SU-DHL-6 (cell line): ENCODE data around the gene ZNF594.
"Not testable (repeated sequence)": the region's sequence is repeated elsewhere in the genome, so short reads cannot be mapped to it uniquely, and the experiment has no call there.

Experiments
- H2AFZ ChIP-seq: fragments of 200-600 bp; sonication (generic); 2 replicates; pipeline ENCODE4 v1.6.1; 2014; ENCODE audit warnings: low read depth, mild to moderate bottlenecking, moderate library complexity, mixed read lengths, antibody characterized with exemption, low read length; ENCODE audit not compliant: severe bottlenecking
- H3F3A ChIP-seq: fragments of 200-600 bp; shearing (Covaris generic); 2 replicates; pipeline ENCODE4 v1.6.0; 2016; ENCODE audit warnings: antibody characterized with exemption, mild to moderate bottlenecking; ENCODE audit not compliant: insufficient read depth
- H3K27ac ChIP-seq: fragments of 200-600 bp; sonication (generic); 2 replicates; pipeline ENCODE4 v1.5.1; 2016; ENCODE audit warnings: low read depth, mild to moderate bottlenecking, low read length, moderate library complexity, mixed read lengths
- H3K27me3 ChIP-seq: fragments of 200-600 bp; sonication (generic), shearing (Covaris generic); 2 replicates; pipeline ENCODE4 v1.6.0; 2014; ENCODE audit warnings: mild to moderate bottlenecking, low read length
- H3K36me3 ChIP-seq: fragments of 200-600 bp; sonication (generic); 2 replicates; pipeline ENCODE4 v1.6.1; 2014; ENCODE audit warnings: mild to moderate bottlenecking, low read length, mixed read lengths
- H3K4me2 ChIP-seq: fragments of 300-600, 200-600 bp; shearing (Covaris generic), sonication (generic); 2 replicates; pipeline ENCODE4 v1.6.0; 2014; ENCODE audit warnings: low read length, low read depth, mild to moderate bottlenecking; ENCODE audit not compliant: poor library complexity, severe bottlenecking
- H3K4me3 ChIP-seq: fragments of 200-600 bp; sonication (generic); 2 replicates; pipeline ENCODE4 v1.5.1; 2014; ENCODE audit warnings: antibody characterized with exemption, low read length, mild to moderate bottlenecking, mixed read lengths; ENCODE audit not compliant: insufficient read depth, poor library complexity, severe bottlenecking
- H3K79me2 ChIP-seq: fragments of 200-600 bp; sonication (generic); 2 replicates; pipeline ENCODE4 v1.6.1; 2014; ENCODE audit warnings: mild to moderate bottlenecking, low read length, moderate library complexity; ENCODE audit not compliant: insufficient read depth
- H3K9ac ChIP-seq: fragments of 200-600 bp; sonication (generic); 2 replicates; pipeline ENCODE4 v1.7.0; 2014; ENCODE audit warnings: mild to moderate bottlenecking, low read length
- H3K9me2 ChIP-seq: fragments of 200-600 bp; sonication (generic); replicated peaks from 2 replicates; pipeline ENCODE4 v1.6.1; 2014; ENCODE audit warnings: low read length; ENCODE audit not compliant: insufficient read depth
- H3K9me3 ChIP-seq: fragments of 200-600 bp; sonication (generic); 2 replicates; pipeline ENCODE4 v1.6.1; 2014; ENCODE audit warnings: low read length, mixed read lengths; ENCODE audit not compliant: insufficient read depth
- H4K20me1 ChIP-seq: fragments of 200-600 bp; sonication (generic); 2 replicates; pipeline ENCODE4 v1.6.1; 2014; ENCODE audit warnings: low read depth, mild to moderate bottlenecking, antibody characterized with exemption, low read length, moderate library complexity, mixed read lengths
- CTCF ChIP-seq: fragments of 200-600 bp; sonication (generic); IDR thresholded peaks from one replicate; pipeline ENCODE4 v1.5.1; 2017; ENCODE audit warnings: antibody characterized with exemption, mild to moderate bottlenecking, low read length, moderate library complexity; ENCODE audit not compliant: insufficient read depth, poor library complexity, severe bottlenecking
- EZH2phosphoT487 ChIP-seq: fragments of 200-600 bp; sonication (generic), shearing (Covaris generic); conservative IDR thresholded peaks from 2 replicates; pipeline ENCODE4 v1.6.1; 2018; ENCODE audit warnings: mild to moderate bottlenecking, antibody characterized with exemption, low read length, moderate library complexity, mixed read lengths

The ZNF594 gene

GRCh38 chr17:5164436-5164835 lies 27.2 kb downstream of the ZNF594 start:
- no peak overlapping the region for H2AFZ ChIP-seq
- no peak overlapping the region for H3K4me3 ChIP-seq
- no peak overlapping the region for H3K9ac ChIP-seq
- no peaks in the 10 kb centered on the region for H3K9me3 ChIP-seq
- no peaks in the 10 kb centered on the region for H4K20me1 ChIP-seq
- no peak overlapping the region for H3K4me2 ChIP-seq
- no peaks in the 10 kb centered on the region for H3K36me3 ChIP-seq
- no peaks in the 10 kb centered on the region for H3F3A ChIP-seq
- H3K9me2 ChIP-seq: no peaks in the 10 kb centered on the region
- no peak overlapping the region for H3K27ac ChIP-seq
- TF ChIP-seq CTCF (no peak), EZH2phosphoT487 (no peak)
- no peaks in the 10 kb centered on the region for H3K27me3 ChIP-seq
- H3K79me2 ChIP-seq: no peaks in the 10 kb centered on the region

GRCh38 chr17:5161793-5162192 lies 29.9 kb downstream of the ZNF594 start:
- not testable (repeated sequence) for H3K4me3 ChIP-seq, H3K4me2 ChIP-seq, H3K36me3 ChIP-seq, H3K9ac ChIP-seq, H3F3A ChIP-seq, H3K9me2 ChIP-seq, H3K9me3 ChIP-seq, H4K20me1 ChIP-seq, H3K27ac ChIP-seq, H2AFZ ChIP-seq, H3K79me2 ChIP-seq, H3K27me3 ChIP-seq

- H3K9me2 ChIP-seq, H3K79me2 ChIP-seq, H3K9me3 ChIP-seq, H3K27ac ChIP-seq, H2AFZ ChIP-seq, H3K36me3 ChIP-seq, H3K4me3 ChIP-seq, H4K20me1 ChIP-seq, H3K4me2 ChIP-seq, H3K27me3 ChIP-seq, H3K9ac ChIP-seq, H3F3A ChIP-seq: not testable (repeated sequence)
These were observed 31.0 kb downstream of the ZNF594 start for GRCh38 chr17:5160702-5161101.

GRCh38 chr17:5146122-5146521 lies 45.5 kb downstream of the ZNF594 start:
- H3K79me2 ChIP-seq, H2AFZ ChIP-seq, H3K9ac ChIP-seq, H3K4me3 ChIP-seq, H3K9me2 ChIP-seq, H3F3A ChIP-seq, H3K27me3 ChIP-seq, H3K27ac ChIP-seq, H3K4me2 ChIP-seq, H4K20me1 ChIP-seq, H3K36me3 ChIP-seq, H3K9me3 ChIP-seq: not testable (repeated sequence)

- not testable (repeated sequence) for H2AFZ ChIP-seq, H3K36me3 ChIP-seq, H3F3A ChIP-seq, H3K27me3 ChIP-seq, H4K20me1 ChIP-seq, H3K4me3 ChIP-seq, H3K9ac ChIP-seq, H3K9me3 ChIP-seq, H3K4me2 ChIP-seq, H3K79me2 ChIP-seq, H3K9me2 ChIP-seq, H3K27ac ChIP-seq
These were observed 48.8 kb downstream of the ZNF594 start for GRCh38 chr17:5142877-5143276.
